Measurements from ENCODE around the gene THSD7B. TPM values are rescaled to one million over a fixed set of nuclear protein-coding genes. Genes with fewer than 3 reads are reported as not detected.

THSD7B gene
- total and polyA plus RNA-seq, 7 experiments from 2014 or later = not detected

GRCh38 chr2:137221797-137222492, 456.6 kb downstream of the THSD7B start:
- no peaks in the 10 kb centered on the region for H3K36me3 ChIP-seq (ENCODE audit: control insufficient read depth in 2 of 3, insufficient read depth in 3 of 3, low read length in 3 of 3)
- H3K9me3 Mint-ChIP-seq = peaks cover 0 to 8% (median 0%) of the 10 kb centered on the region in 11 donors
- no peak overlapping the region for H3K27ac ChIP-seq (ENCODE audit: low read depth, low read length)
- H3K4me3 ChIP-seq (ENCODE audit: low read length) = no peak overlapping the region
- DNase-seq (no peak), ATAC-seq (no peak)
- H3K27me3 Mint-ChIP-seq = peaks cover 0 to 9% (median 0%) of the 10 kb centered on the region in 5 donors
- ChIA-PET POLR2A (no interaction called here), CTCF (no interaction called here)
- no peaks in the 10 kb centered on the region for H3K4me1 Mint-ChIP-seq
- H3K36me3 Mint-ChIP-seq = no peaks in the 10 kb centered on the region
- H3K27ac Mint-ChIP-seq = no peak overlapping the region
- no peak overlapping the region for H3K4me3 Mint-ChIP-seq
- no peaks in the 10 kb centered on the region for H3K9me3 ChIP-seq (ENCODE audit: control insufficient read depth in 2 of 3, low read length in 3 of 3)
- H3K4me1 ChIP-seq (ENCODE audit: control insufficient read depth in 2 of 2, insufficient read depth in 2 of 2, low read length in 2 of 2) = no peaks in the 10 kb centered on the region
- intact Hi-C loops (cut with micrococcal nuclease) = no loop called here
- H3K27me3 ChIP-seq (ENCODE audit: control insufficient read depth in 2 of 2, insufficient read depth in 2 of 2, low read length in 2 of 2) = no peaks in the 10 kb centered on the region

- H3K4me1 ChIP-seq (ENCODE audit: control insufficient read depth in 2 of 2, insufficient read depth in 2 of 2, low read length in 2 of 2) = no peaks in the 10 kb centered on the region
- Mint-ChIP-seq H3K27ac (no peak overlapping the region), H3K27me3 (peaks cover 0 to 5% (median 0%) of the 10 kb centered on the region in 5 donors)
Observed at GRCh38 chr2:137223722-137224121, 458.4 kb downstream of the THSD7B start.

GRCh38 chr2:137228566-137228965, 463.2 kb downstream of the THSD7B start:
- no peak overlapping the region for H3K4me3 ChIP-seq (ENCODE audit: low read length)
- no peak for ATAC-seq
- CTCF ChIA-PET = no interaction called here

More at GRCh38 chr2:137223722-137224121, 458.4 kb downstream of the THSD7B start:
- Histone ChIP-seq H3K36me3 (ENCODE audit: control insufficient read depth in 2 of 3, insufficient read depth in 3 of 3, low read length in 3 of 3) (no peaks in the 10 kb centered on the region), H3K4me3 (ENCODE audit: low read length) (no peak overlapping the region), H3K27me3 (ENCODE audit: control insufficient read depth in 2 of 2, insufficient read depth in 2 of 2, low read length in 2 of 2) (no peaks in the 10 kb centered on the region), H3K9me3 (ENCODE audit: control insufficient read depth in 2 of 3, low read length in 3 of 3) (no peaks in the 10 kb centered on the region), H3K27ac (ENCODE audit: low read depth, low read length) (no peak overlapping the region)
- Mint-ChIP-seq H3K4me3 (no peak overlapping the region), H3K9me3 (peaks cover 0 to 8% (median 0%) of the 10 kb centered on the region in 11 donors), H3K36me3 (no peaks in the 10 kb centered on the region), H3K4me1 (no peaks in the 10 kb centered on the region)
- ATAC-seq (no peak), DNase-seq (no peak)
- POLR2A ChIA-PET = no interaction called here
- CTCF ChIA-PET = no interaction called here
- intact Hi-C loops (cut with micrococcal nuclease) = no loop called here

GRCh38 chr2:137229834-137230233, 464.5 kb downstream of the THSD7B start:
- ChIA-PET POLR2A (no interaction called here), CTCF (no interaction called here)
- Mint-ChIP-seq H3K36me3 (no peaks in the 10 kb centered on the region), H3K27me3 (peaks cover 0 to 5% (median 0%) of the 10 kb centered on the region in 5 donors), H3K9me3 (peaks cover 0 to 7% (median 0%) of the 10 kb centered on the region in 11 donors), H3K4me3 (no peak overlapping the region), H3K27ac (no peak overlapping the region), H3K4me1 (no peaks in the 10 kb centered on the region)
- intact Hi-C loops (cut with micrococcal nuclease) = no loop called here
- ATAC-seq = no peak
- H3K4me1 ChIP-seq (ENCODE audit: control insufficient read depth in 2 of 2, insufficient read depth in 2 of 2, low read length in 2 of 2) = no peaks in the 10 kb centered on the region
- H3K9me3 ChIP-seq (ENCODE audit: control insufficient read depth in 2 of 3, low read length in 3 of 3) = no peaks in the 10 kb centered on the region
- H3K27ac ChIP-seq (ENCODE audit: low read depth, low read length) = no peak overlapping the region
- no peak overlapping the region for H3K4me3 ChIP-seq (ENCODE audit: low read length)
- no peaks in the 10 kb centered on the region for H3K36me3 ChIP-seq (ENCODE audit: control insufficient read depth in 2 of 3, insufficient read depth in 3 of 3, low read length in 3 of 3)
- no peaks in the 10 kb centered on the region for H3K27me3 ChIP-seq (ENCODE audit: control insufficient read depth in 2 of 2, insufficient read depth in 2 of 2, low read length in 2 of 2)
- no peak for DNase-seq

More at GRCh38 chr2:137228566-137228965, 463.2 kb downstream of the THSD7B start:
- Histone ChIP-seq H3K27me3 (ENCODE audit: control insufficient read depth in 2 of 2, insufficient read depth in 2 of 2, low read length in 2 of 2) (no peaks in the 10 kb centered on the region), H3K9me3 (ENCODE audit: control insufficient read depth in 2 of 3, low read length in 3 of 3) (no peaks in the 10 kb centered on the region), H3K36me3 (ENCODE audit: control insufficient read depth in 2 of 3, insufficient read depth in 3 of 3, low read length in 3 of 3) (no peaks in the 10 kb centered on the region), H3K27ac (ENCODE audit: low read depth, low read length) (no peak overlapping the region), H3K4me1 (ENCODE audit: control insufficient read depth in 2 of 2, insufficient read depth in 2 of 2, low read length in 2 of 2) (no peaks in the 10 kb centered on the region)
- Mint-ChIP-seq H3K27ac (no peak overlapping the region), H3K4me1 (no peaks in the 10 kb centered on the region), H3K4me3 (no peak overlapping the region), H3K36me3 (no peaks in the 10 kb centered on the region), H3K27me3 (no peaks in the 10 kb centered on the region), H3K9me3 (peaks cover 0 to 7% (median 0%) of the 10 kb centered on the region in 11 donors)
- POLR2A ChIA-PET = no interaction called here
- no peak for DNase-seq
- intact Hi-C loops (cut with micrococcal nuclease) = no loop called here

GRCh38 chr2:137231628-137232027, 466.3 kb downstream of the THSD7B start:
- ChIA-PET POLR2A (no interaction called here), CTCF (no interaction called here)
- Mint-ChIP-seq H3K4me3 (no peak overlapping the region), H3K27ac (no peak overlapping the region), H3K27me3 (peaks cover 0 to 5% (median 0%) of the 10 kb centered on the region in 5 donors), H3K4me1 (no peaks in the 10 kb centered on the region), H3K36me3 (no peaks in the 10 kb centered on the region), H3K9me3 (peaks cover 0 to 7% (median 0%) of the 10 kb centered on the region in 11 donors)
- ATAC-seq (no peak), DNase-seq (no peak)
- no peak overlapping the region for H3K27ac ChIP-seq (ENCODE audit: low read depth, low read length)
- H3K4me1 ChIP-seq (ENCODE audit: control insufficient read depth in 2 of 2, insufficient read depth in 2 of 2, low read length in 2 of 2) = no peaks in the 10 kb centered on the region
- no peaks in the 10 kb centered on the region for H3K9me3 ChIP-seq (ENCODE audit: control insufficient read depth in 2 of 3, low read length in 3 of 3)
- no peaks in the 10 kb centered on the region for H3K27me3 ChIP-seq (ENCODE audit: control insufficient read depth in 2 of 2, insufficient read depth in 2 of 2, low read length in 2 of 2)
- H3K36me3 ChIP-seq (ENCODE audit: control insufficient read depth in 2 of 3, insufficient read depth in 3 of 3, low read length in 3 of 3) = no peaks in the 10 kb centered on the region
- H3K4me3 ChIP-seq (ENCODE audit: low read length) = no peak overlapping the region
- intact Hi-C loops (cut with micrococcal nuclease) = no loop called here

- Mint-ChIP-seq H3K4me3 (no peak overlapping the region), H3K4me1 (no peaks in the 10 kb centered on the region), H3K27me3 (peaks cover 0 to 5% (median 0%) of the 10 kb centered on the region in 5 donors), H3K27ac (no peak overlapping the region), H3K9me3 (peaks cover 0 to 7% (median 0%) of the 10 kb centered on the region in 11 donors), H3K36me3 (no peaks in the 10 kb centered on the region)
- intact Hi-C loops (cut with micrococcal nuclease) = no loop called here
- ChIA-PET CTCF (no interaction called here), POLR2A (no interaction called here)
- ATAC-seq (no peak), DNase-seq (no peak)
- no peaks in the 10 kb centered on the region for H3K27me3 ChIP-seq (ENCODE audit: control insufficient read depth in 2 of 2, insufficient read depth in 2 of 2, low read length in 2 of 2)
- H3K27ac ChIP-seq (ENCODE audit: low read depth, low read length) = no peak overlapping the region
- H3K9me3 ChIP-seq (ENCODE audit: control insufficient read depth in 2 of 3, low read length in 3 of 3) = no peaks in the 10 kb centered on the region
- H3K36me3 ChIP-seq (ENCODE audit: control insufficient read depth in 2 of 3, insufficient read depth in 3 of 3, low read length in 3 of 3) = no peaks in the 10 kb centered on the region
- H3K4me1 ChIP-seq (ENCODE audit: control insufficient read depth in 2 of 2, insufficient read depth in 2 of 2, low read length in 2 of 2) = no peaks in the 10 kb centered on the region
- H3K4me3 ChIP-seq (ENCODE audit: low read length) = no peak overlapping the region
Observed at GRCh38 chr2:137232076-137232475, 466.7 kb downstream of the THSD7B start.

GRCh38 chr2:137233091-137233490, 467.7 kb downstream of the THSD7B start:
- intact Hi-C loops (cut with micrococcal nuclease) = no loop called here
- Mint-ChIP-seq H3K4me3 (no peak overlapping the region), H3K27ac (no peak overlapping the region), H3K36me3 (no peaks in the 10 kb centered on the region), H3K9me3 (peaks cover 0 to 7% (median 0%) of the 10 kb centered on the region in 11 donors), H3K27me3 (peaks cover 0 to 5% (median 0%) of the 10 kb centered on the region in 5 donors), H3K4me1 (no peaks in the 10 kb centered on the region)
- ChIA-PET CTCF (no interaction called here), POLR2A (no interaction called here)
- Histone ChIP-seq H3K9me3 (ENCODE audit: control insufficient read depth in 2 of 3, low read length in 3 of 3) (no peaks in the 10 kb centered on the region), H3K4me1 (ENCODE audit: control insufficient read depth in 2 of 2, insufficient read depth in 2 of 2, low read length in 2 of 2) (no peaks in the 10 kb centered on the region), H3K27ac (ENCODE audit: low read depth, low read length) (no peak overlapping the region), H3K4me3 (ENCODE audit: low read length) (no peak overlapping the region), H3K27me3 (ENCODE audit: control insufficient read depth in 2 of 2, insufficient read depth in 2 of 2, low read length in 2 of 2) (no peaks in the 10 kb centered on the region), H3K36me3 (ENCODE audit: control insufficient read depth in 2 of 3, insufficient read depth in 3 of 3, low read length in 3 of 3) (no peaks in the 10 kb centered on the region)
- no peak for DNase-seq
- no peak for ATAC-seq
